GM18526 (cell line): Measurements from ENCODE around the gene INSM2.

Source experiments
- POLR2A ChIP-seq: IDR thresholded peaks from 3 replicates; pipeline ENCODE4 v1.6.1; 2011; ENCODE audit not compliant: insufficient read length; ENCODE audit errors: extremely low read depth

Gene INSM2

GRCh38 chr14:35578135-35578534, 44.2 kb downstream of the INSM2 start:
- TF ChIP-seq POLR2A = no peak

- no peak for TF ChIP-seq POLR2A
These were observed 44.7 kb downstream of the INSM2 start for GRCh38 chr14:35578639-35579038.
